Activated T-helper 9 cell treated with anti-CD3 and anti-CD28 coated beads, Interleukin-2, amount 50 U/mL, for 16 hours (primary cell): ENCODE results near the gene FCER1G.

Experiments
- DNase-seq: peaks from one replicate; pipeline ENCODE4 v3.0.0-alpha.2; 2020; ENCODE audit warnings: low read depth

The FCER1G gene

DNA sequence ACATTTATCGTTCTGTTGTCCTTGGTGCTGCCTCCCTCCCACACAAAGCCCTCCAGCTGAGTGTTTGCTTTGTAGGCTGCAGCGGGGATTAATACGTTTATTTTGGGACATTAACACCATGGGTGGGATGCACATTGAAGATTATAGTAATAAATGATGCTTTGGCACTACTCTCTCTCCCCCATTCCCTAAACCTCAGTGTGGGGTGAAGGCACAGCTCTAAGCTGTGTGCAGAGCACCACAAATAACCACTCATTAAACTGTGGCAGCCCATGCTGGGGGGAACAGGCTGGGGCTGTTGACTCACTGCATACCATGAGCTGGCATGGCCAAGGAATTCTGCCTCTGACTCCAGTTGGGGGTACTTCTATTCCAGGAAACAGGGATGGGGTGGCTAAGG is 51.1 kb downstream of the FCER1G start:
- DNase-seq: no peak

GRCh38 chr1:161266836-161267235 is 51.7 kb downstream of the FCER1G start:
- DNase-seq: no peak

DNA sequence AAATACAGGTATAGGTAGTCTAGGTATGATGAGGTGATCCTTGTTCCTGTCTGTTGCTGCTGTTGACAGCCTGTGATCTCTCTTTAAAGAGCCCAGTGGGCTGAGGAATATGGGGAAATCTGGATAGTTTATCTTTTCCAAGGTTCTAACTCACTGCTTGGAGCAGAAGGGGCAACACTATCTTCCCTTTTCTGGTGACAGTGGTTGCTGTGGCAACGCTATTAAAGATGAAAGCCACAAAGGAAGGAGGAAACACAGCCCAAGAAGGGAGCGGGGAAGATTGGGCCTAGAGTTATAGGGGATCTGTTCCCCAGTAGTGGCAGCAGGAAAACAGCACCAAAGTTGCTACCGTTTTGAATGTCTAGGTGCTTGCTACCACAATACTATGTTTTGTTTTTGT is 52.2 kb downstream of the FCER1G start:
- DNase-seq: no peak
